ENCODE results near the gene COL5A2. TPM values are rescaled to one million over a fixed set of nuclear protein-coding genes. Genes with fewer than 3 reads are reported as not detected.

The COL5A2 gene
- total and polyA plus RNA-seq, 9 of the 15 experiments (the other 6 are each of a cell fraction or from before 2014, with no cell fraction given) = 0.01 to 0.54 (median 0.19) TPM

GRCh38 chr2:189022492-189022891, 157.1 kb downstream of the COL5A2 start:
- Histone ChIP-seq H3K9ac (ENCODE audit: insufficient read depth in 1 of 2, low read depth in 2 of 2, low read length in 2 of 2) (no peak overlapping the region), H3K4me1 (replicated peaks in 1 of 2; ENCODE audit: control insufficient read depth in 2 of 2, insufficient read depth in 2 of 2, low read length in 2 of 2) (no peaks in the 10 kb centered on the region), H3K27ac (ENCODE audit: extremely low read depth, low read depth, low read length) (no peak overlapping the region), H4K20me1 (replicated peaks; ENCODE audit: control insufficient read depth, insufficient read depth, low read length) (no peaks in the 10 kb centered on the region), H3K79me2 (ENCODE audit: control insufficient read depth, insufficient read depth, low read length) (no peaks in the 10 kb centered on the region), H3K36me3 (ENCODE audit: control insufficient read depth, insufficient read depth, low read length) (no peaks in the 10 kb centered on the region), H3K4me3 (no peak overlapping the region), H3K9me3 (replicated peaks; ENCODE audit: control insufficient read depth, insufficient read depth, low read depth, low read length) (no peaks in the 10 kb centered on the region), H2AFZ (ENCODE audit: low read depth, low read length) (no peak overlapping the region), H3K27me3 (ENCODE audit: control insufficient read depth in 2 of 2, insufficient read depth in 2 of 2, low read length in 2 of 2) (no peaks in the 10 kb centered on the region), H3K9me1 (ENCODE audit: control insufficient read depth, insufficient read depth, low read length) (no peaks in the 10 kb centered on the region), H3K4me2 (ENCODE audit: insufficient read depth, low read length) (no peak overlapping the region)
- ChIA-PET CTCF (ENCODE audit: low intra/inter-chr PET ratio) (no interaction called here), POLR2A (no interaction called here)
- WGBS (ENCODE audit: insufficient coverage, low coverage, missing lambda C conversion rate) = 0% methylated on average over 3 of the region's 3 CpGs
- TF ChIP-seq CSDE1 (IDR thresholded peaks at IDR 0.05) = no peak
- no peak for TF ChIP-seq TCF7 (IDR thresholded peaks at IDR 0.05; ENCODE audit: borderline replicate concordance)
- TF ChIP-seq TFE3 (CRISPR knock-in tag; IDR thresholded peaks at IDR 0.05) = no peak
- BruUV-seq (replicated peaks) = no TSS peak
- no peak for ATAC-seq
- FAIRE-seq = no peak
- DNase-seq (ENCODE audit: extremely low read depth in 1 of 4, low spot score in 3 of 4) = no peak
- in situ Hi-C loops (cut with MboI) (no loop called here), intact Hi-C loops (cut with micrococcal nuclease) (no loop called here)

- no peak for TF ChIP-seq MITF (IDR thresholded peaks at IDR 0.05)
- TF ChIP-seq CHAMP1 (IDR thresholded peaks at IDR 0.05) = no peak
- TF ChIP-seq SRSF9 (IDR thresholded peaks at IDR 0.05; ENCODE audit: borderline replicate concordance, low read depth, low read length) = no peak
- TF ChIP-seq YY1 (IDR thresholded peaks at IDR 0.05; ENCODE audit: borderline replicate concordance in 1 of 3, control insufficient read depth in 1 of 3, extremely low read depth in 1 of 3, insufficient read depth in 3 of 3, insufficient read length in 1 of 3, insufficient replicate concordance in 2 of 3, low read depth in 1 of 3, low read length in 2 of 3) = no peak
- no peak for TF ChIP-seq HDAC1 (IDR thresholded peaks at IDR 0.05)
- no peak for TF ChIP-seq ZNF431 (CRISPR knock-in tag; IDR thresholded peaks at IDR 0.05)
- TF ChIP-seq DMBX1 (CRISPR knock-in tag; IDR thresholded peaks at IDR 0.05; ENCODE audit: borderline replicate concordance) = no peak
- Histone ChIP-seq H3K27ac (ENCODE audit: extremely low read depth, low read depth, low read length) (no peak overlapping the region), H3K36me3 (ENCODE audit: control insufficient read depth, insufficient read depth, low read length) (no peaks in the 10 kb centered on the region), H3K79me2 (ENCODE audit: control insufficient read depth, insufficient read depth, low read length) (no peaks in the 10 kb centered on the region), H3K9me1 (ENCODE audit: control insufficient read depth, insufficient read depth, low read length) (no peaks in the 10 kb centered on the region), H4K20me1 (replicated peaks; ENCODE audit: control insufficient read depth, insufficient read depth, low read length) (no peaks in the 10 kb centered on the region), H2AFZ (ENCODE audit: low read depth, low read length) (no peak overlapping the region), H3K4me1 (replicated peaks in 1 of 2; ENCODE audit: control insufficient read depth in 2 of 2, insufficient read depth in 2 of 2, low read length in 2 of 2) (no peaks in the 10 kb centered on the region), H3K9ac (ENCODE audit: insufficient read depth in 1 of 2, low read depth in 2 of 2, low read length in 2 of 2) (no peak overlapping the region), H3K4me3 (no peak overlapping the region), H3K4me2 (ENCODE audit: insufficient read depth, low read length) (no peak overlapping the region), H3K27me3 (ENCODE audit: control insufficient read depth in 2 of 2, insufficient read depth in 2 of 2, low read length in 2 of 2) (no peaks in the 10 kb centered on the region), H3K9me3 (replicated peaks; ENCODE audit: control insufficient read depth, insufficient read depth, low read depth, low read length) (no peaks in the 10 kb centered on the region)
- FAIRE-seq (no peak), ATAC-seq (no peak), DNase-seq (ENCODE audit: extremely low read depth in 1 of 4, low spot score in 3 of 4) (no peak)
- in situ Hi-C loops (cut with MboI) (no loop called here), intact Hi-C loops (cut with micrococcal nuclease) (no loop called here)
- POLR2A ChIA-PET = no interaction called here
- CTCF ChIA-PET (ENCODE audit: low intra/inter-chr PET ratio) = no interaction called here
- BruUV-seq (replicated peaks) = no TSS peak
- 0% methylated on average over 6 of the region's 7 CpGs for WGBS (ENCODE audit: insufficient coverage, low coverage, missing lambda C conversion rate)
These were observed 157.5 kb downstream of the COL5A2 start for GRCh38 chr2:189022053-189022481.
